HS-5 (cell line): ENCODE measurements around the gene AMDHD2.
"Not testable (repeated sequence)": the region's sequence is repeated elsewhere in the genome, so short reads cannot be mapped to it uniquely, and the experiment has no call there.

Experiments
- DNase-seq: peaks from one replicate; pipeline ENCODE4 v3.0.0-alpha.2; 2012; ENCODE audit warnings: low read depth

The AMDHD2 gene

GRCh38 chr16:2534335-2534734 lies 14.2 kb downstream of the AMDHD2 start:
- not testable (repeated sequence) for DNase-seq

- DNase-seq, result no peak
Observed at GRCh38 chr16:2535625-2536013, 15.4 kb downstream of the AMDHD2 start.

GRCh38 chr16:2537451-2538379 lies 17.5 kb downstream of the AMDHD2 start, which contains the start of gene PDPK1:
PDPK1 (plus strand) TSS chr16:2538021; CDS start chr16:2538113, 92 bp downstream.
- DNase-seq, result peak; percentile 44

GRCh38 chr16:2539192-2539844 lies 19.1 kb downstream of the AMDHD2 start:
- not testable (repeated sequence) for DNase-seq

DNA sequence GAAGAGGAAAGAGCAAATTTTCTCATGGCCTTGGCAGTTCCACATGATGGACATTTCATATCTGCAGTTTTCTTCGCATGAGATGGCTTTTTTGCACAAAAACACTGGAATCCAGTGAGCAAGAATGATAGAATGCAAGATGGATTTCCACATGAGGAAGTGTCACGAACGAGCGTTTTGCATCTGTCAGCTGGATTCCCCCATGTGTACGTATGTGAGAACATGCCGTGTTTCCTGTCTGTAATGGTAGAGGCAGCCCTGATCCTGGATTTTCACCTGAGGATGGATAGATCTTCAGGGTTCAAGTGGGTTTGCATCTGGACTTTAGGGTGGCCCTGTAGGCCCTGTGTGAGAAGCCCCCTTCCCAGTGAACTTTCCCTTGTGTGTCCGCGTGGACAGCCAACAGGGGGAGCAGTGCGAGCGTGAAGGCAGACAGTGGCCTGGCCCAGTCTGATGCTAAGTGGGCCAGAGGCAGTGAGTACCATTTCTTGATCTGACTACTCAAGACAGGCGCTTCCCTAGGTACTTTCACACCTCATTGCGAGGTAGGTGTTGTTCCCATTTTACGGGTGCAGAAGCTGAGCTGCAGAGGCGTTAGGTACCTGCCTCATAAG lies 19.8 kb downstream of the AMDHD2 start:
- not testable (repeated sequence) for DNase-seq

- DNase-seq, result not testable (repeated sequence)
Observed at GRCh38 chr16:2540912-2541311, 20.7 kb downstream of the AMDHD2 start.

GRCh38 chr16:2541409-2541808 lies 21.2 kb downstream of the AMDHD2 start:
- DNase-seq, result not testable (repeated sequence)

GRCh38 chr16:2543771-2544170 lies 23.6 kb downstream of the AMDHD2 start:
- not testable (repeated sequence) for DNase-seq

- not testable (repeated sequence) for DNase-seq
Observed at GRCh38 chr16:2550283-2550878, 30.2 kb downstream of the AMDHD2 start.

- DNase-seq, result not testable (repeated sequence)
Observed at GRCh38 chr16:2551420-2551889, 31.3 kb downstream of the AMDHD2 start.

DNA sequence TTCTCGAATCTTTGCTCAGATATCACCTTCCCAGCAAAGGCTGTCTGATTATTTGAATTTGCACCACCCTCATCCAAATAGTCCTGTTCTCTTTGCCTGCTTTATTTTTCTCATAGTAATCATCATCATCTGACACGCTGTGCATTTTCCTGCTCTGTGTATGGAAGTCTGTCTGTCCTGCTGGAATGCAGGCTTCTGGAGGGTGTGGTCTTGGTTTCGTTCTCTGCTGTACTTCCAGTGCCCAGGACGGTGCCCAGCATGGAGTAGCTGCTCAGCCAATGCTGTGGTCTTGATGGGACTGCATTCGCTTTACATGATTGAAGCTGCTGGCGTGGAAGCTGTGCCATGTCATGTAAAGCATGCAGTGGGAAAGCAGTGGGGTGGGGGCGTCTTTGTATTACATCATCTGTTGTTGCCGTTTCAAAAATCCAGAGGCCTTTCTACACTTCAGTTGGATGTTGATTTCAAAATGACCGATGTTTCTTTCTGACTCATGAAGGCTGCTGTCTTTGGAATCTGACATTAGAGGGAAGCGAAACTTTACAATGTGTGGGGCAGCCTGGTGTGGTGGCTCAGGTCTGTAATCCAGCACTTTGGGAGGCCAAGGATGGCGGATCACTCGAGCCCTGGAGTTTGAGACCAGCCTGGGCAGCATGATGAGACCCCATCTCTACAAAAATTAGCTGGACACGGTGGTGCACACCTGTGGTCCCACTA lies 34.7 kb downstream of the AMDHD2 start:
- DNase-seq, result not testable (repeated sequence)

DNA sequence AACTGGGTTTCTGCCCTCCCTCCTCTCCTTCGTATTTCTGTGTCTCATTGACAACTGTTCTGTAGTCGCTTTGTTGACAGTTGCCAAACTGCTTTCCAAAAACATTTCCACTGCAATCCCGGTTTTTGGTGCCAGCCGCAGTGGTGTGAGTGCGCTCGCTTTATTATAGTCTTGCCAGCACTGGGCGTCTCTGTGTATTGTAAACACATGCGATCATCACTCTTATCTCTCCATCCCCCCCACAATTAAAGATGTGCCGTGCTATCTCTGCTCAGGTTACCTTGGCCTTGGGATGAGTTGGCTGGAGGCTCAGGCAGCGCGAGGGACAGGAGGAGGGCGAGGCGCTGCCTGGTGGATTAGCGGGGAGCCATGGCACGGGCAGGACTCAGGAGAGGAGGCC lies 37.0 kb downstream of the AMDHD2 start:
- not testable (repeated sequence) for DNase-seq

- DNase-seq, result not testable (repeated sequence)
Observed at GRCh38 chr16:2560131-2560797, 40.1 kb downstream of the AMDHD2 start.

- DNase-seq, result not testable (repeated sequence)
Observed at GRCh38 chr16:2560798-2561133, 40.6 kb downstream of the AMDHD2 start.

- not testable (repeated sequence) for DNase-seq
Observed at GRCh38 chr16:2567506-2567905, 47.3 kb downstream of the AMDHD2 start.

GRCh38 chr16:2568573-2568972 lies 48.4 kb downstream of the AMDHD2 start:
- DNase-seq, result not testable (repeated sequence)

- not testable (repeated sequence) for DNase-seq
Observed at GRCh38 chr16:2572704-2573103, 52.5 kb downstream of the AMDHD2 start.

DNA sequence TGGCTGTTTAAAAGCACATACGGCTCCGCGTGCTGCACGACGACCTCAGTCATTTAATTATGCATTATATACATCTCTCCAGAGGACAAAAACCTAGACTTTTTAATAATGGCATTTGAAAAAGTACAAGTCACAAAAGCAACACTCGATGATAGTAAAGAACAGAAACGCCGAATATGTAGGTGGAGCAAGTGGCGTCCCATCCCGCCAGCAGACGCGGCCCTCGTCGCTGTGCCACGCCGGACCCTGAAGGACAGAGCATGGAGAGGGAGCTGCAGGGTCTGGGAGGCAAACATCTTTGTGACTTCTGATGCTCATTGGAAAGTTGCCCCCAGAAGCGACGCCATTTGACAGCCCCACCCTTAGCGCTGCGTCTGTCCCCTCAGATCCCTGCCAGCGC lies 55.7 kb downstream of the AMDHD2 start:
- not testable (repeated sequence) for DNase-seq

GRCh38 chr16:2577044-2577443 lies 56.9 kb downstream of the AMDHD2 start:
- not testable (repeated sequence) for DNase-seq

- not testable (repeated sequence) for DNase-seq
Observed at GRCh38 chr16:2578905-2579304, 58.7 kb downstream of the AMDHD2 start.

DNA sequence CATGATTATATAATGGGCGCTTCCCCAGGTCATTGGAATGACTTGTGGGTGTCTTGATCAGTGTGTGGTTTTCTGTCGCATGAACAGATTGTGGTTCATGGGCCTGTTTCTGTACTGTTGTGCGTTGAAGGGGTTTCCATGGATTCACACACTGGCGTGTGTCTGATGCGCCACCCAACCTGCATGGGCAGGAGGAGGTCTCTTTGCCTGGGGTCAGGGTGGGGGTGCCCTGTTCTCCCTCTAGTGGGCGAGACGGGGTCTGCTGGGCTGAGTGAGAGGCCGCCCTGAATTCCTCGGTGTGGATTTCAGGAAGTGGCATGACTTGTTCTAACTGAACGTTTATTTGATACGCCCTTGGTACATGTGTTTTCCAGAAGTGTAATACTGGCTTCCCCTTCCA lies 60.0 kb downstream of the AMDHD2 start:
- DNase-seq, result not testable (repeated sequence)
